ENCODE results near the gene DMTF1.
"Not testable (repeated sequence)": the region's sequence is repeated elsewhere in the genome, so short reads cannot be mapped to it uniquely, and the experiment has no call there.

Gene DMTF1

GRCh38 chr7:87234949-87235348, 82.7 kb downstream of the DMTF1 start:
- no peaks in the 10 kb centered on the region for H3K36me3 ChIP-seq (ENCODE audit: insufficient read depth, low read length)
- TF ChIP-seq EZH2phosphoT487 (IDR thresholded peaks at IDR 0.05; ENCODE audit: borderline replicate concordance) = no peak
- TF ChIP-seq CTCF (conservative IDR thresholded peaks at IDR 0.05; ENCODE audit: low read length) = no peak
- H3K79me2 ChIP-seq (ENCODE audit: insufficient read depth, low read length) = no peaks in the 10 kb centered on the region
- H3K4me1 ChIP-seq (ENCODE audit: insufficient read depth, low read length, poor library complexity, severe bottlenecking) = no peaks in the 10 kb centered on the region
- no peak overlapping the region for H3K9ac ChIP-seq (ENCODE audit: low read depth, low read length, poor library complexity, severe bottlenecking)
- H3K27me3 ChIP-seq (ENCODE audit: insufficient read depth, low read length, poor library complexity, severe bottlenecking) = no peaks in the 10 kb centered on the region
- no peaks in the 10 kb centered on the region for H3K9me3 ChIP-seq (ENCODE audit: insufficient read depth, low read depth, low read length)
- no peaks in the 10 kb centered on the region for H3K9me2 ChIP-seq (replicated peaks; ENCODE audit: low read depth, low read length)
- no peak overlapping the region for H3K4me3 ChIP-seq (ENCODE audit: low read length, poor library complexity, severe bottlenecking)
- no peak overlapping the region for H2AFZ ChIP-seq (ENCODE audit: low read length)
- no peaks in the 10 kb centered on the region for H3F3A ChIP-seq (ENCODE audit: low read depth)
- no peak overlapping the region for H3K4me2 ChIP-seq (ENCODE audit: low read depth, low read length, poor library complexity, severe bottlenecking)
- H4K20me1 ChIP-seq (ENCODE audit: insufficient read depth, low read length, poor library complexity, severe bottlenecking) = no peaks in the 10 kb centered on the region

- H3F3A ChIP-seq (ENCODE audit: low read depth); H2AFZ ChIP-seq (ENCODE audit: low read length): not testable (repeated sequence)
Measured at GRCh38 chr7:87238464-87239051, 86.3 kb downstream of the DMTF1 start.

GRCh38 chr7:87245671-87246070, 93.4 kb downstream of the DMTF1 start:
- not testable (repeated sequence) for H2AFZ ChIP-seq (ENCODE audit: low read length); H3K4me3 ChIP-seq (ENCODE audit: low read length, poor library complexity, severe bottlenecking); H3K4me2 ChIP-seq (ENCODE audit: low read depth, low read length, poor library complexity, severe bottlenecking); H3K9ac ChIP-seq (ENCODE audit: low read depth, low read length, poor library complexity, severe bottlenecking); H3K27me3 ChIP-seq (ENCODE audit: insufficient read depth, low read length, poor library complexity, severe bottlenecking); H3F3A ChIP-seq (ENCODE audit: low read depth); H3K4me1 ChIP-seq (ENCODE audit: insufficient read depth, low read length, poor library complexity, severe bottlenecking); H4K20me1 ChIP-seq (ENCODE audit: insufficient read depth, low read length, poor library complexity, severe bottlenecking); H3K9me3 ChIP-seq (ENCODE audit: insufficient read depth, low read depth, low read length); H3K9me2 ChIP-seq (replicated peaks; ENCODE audit: low read depth, low read length); H3K79me2 ChIP-seq (ENCODE audit: insufficient read depth, low read length); H3K36me3 ChIP-seq (ENCODE audit: insufficient read depth, low read length)

More at GRCh38 chr7:87238464-87239051, 86.3 kb downstream of the DMTF1 start:
- not testable (repeated sequence) for H3K4me1 ChIP-seq (ENCODE audit: insufficient read depth, low read length, poor library complexity, severe bottlenecking); H3K9me3 ChIP-seq (ENCODE audit: insufficient read depth, low read depth, low read length); H3K27me3 ChIP-seq (ENCODE audit: insufficient read depth, low read length, poor library complexity, severe bottlenecking); H3K9me2 ChIP-seq (replicated peaks; ENCODE audit: low read depth, low read length); H3K79me2 ChIP-seq (ENCODE audit: insufficient read depth, low read length); H3K9ac ChIP-seq (ENCODE audit: low read depth, low read length, poor library complexity, severe bottlenecking); H3K36me3 ChIP-seq (ENCODE audit: insufficient read depth, low read length); H3K4me3 ChIP-seq (ENCODE audit: low read length, poor library complexity, severe bottlenecking); H3K4me2 ChIP-seq (ENCODE audit: low read depth, low read length, poor library complexity, severe bottlenecking); H4K20me1 ChIP-seq (ENCODE audit: insufficient read depth, low read length, poor library complexity, severe bottlenecking)

Measured in Loucy (cell line).